ENCODE measurements around the gene PSMB4.
A peak's percentile ranks its signal among the peaks of the same experiment; 100 is the strongest.

PSMB4 gene

DNA sequence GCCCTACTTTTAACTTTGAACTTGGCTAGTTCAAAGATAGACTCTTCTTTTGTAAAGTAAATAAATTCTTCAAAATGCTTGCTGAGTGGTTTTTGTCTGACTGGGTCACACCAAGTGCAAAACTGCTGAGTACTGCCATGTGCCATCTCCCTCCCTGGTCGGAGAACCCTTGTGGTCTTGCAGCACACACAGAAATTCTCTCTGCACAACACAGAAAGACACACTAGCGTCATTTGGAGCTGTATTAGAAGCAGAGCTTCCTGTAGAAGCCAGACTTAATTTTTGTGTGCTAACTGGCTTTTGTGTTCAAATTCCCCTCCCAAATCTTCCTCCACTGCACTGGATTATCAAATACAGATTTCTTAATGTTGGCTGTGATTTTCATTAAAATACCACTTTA lies 2.5 kb downstream of the PSMB4 start:
- no peaks in the 10 kb centered on the region for H3K27me3 ChIP-seq
- peak overlapping the region in 3 of 11 experiments; percentile 92 to 96 (median 92); a peak in 3 of 22 replicates for H3K4me2 ChIP-seq
- peaks cover 25 to 66% (median 53%) of the 10 kb centered on the region in 11 experiments; a peak in 20 of 22 replicates for H4K20me1 ChIP-seq
- H3K4me1 ChIP-seq: peaks cover 18 to 24% (median 21%) of the 10 kb centered on the region in 10 experiments
- no peak overlapping the region for H3K9ac ChIP-seq
- TF ChIP-seq Cebpa-rat (IDR thresholded peaks at IDR 0.05): no peak
- no peaks in the 10 kb centered on the region for H3K9me3 ChIP-seq (replicated peaks in 1 of 11)
- no peak overlapping the region for H3K27ac ChIP-seq
- peaks cover 61 to 69% (median 67%) of the 10 kb centered on the region in 11 experiments for H3K36me3 ChIP-seq
- no peak overlapping the region for H3K4me3 ChIP-seq

DNA sequence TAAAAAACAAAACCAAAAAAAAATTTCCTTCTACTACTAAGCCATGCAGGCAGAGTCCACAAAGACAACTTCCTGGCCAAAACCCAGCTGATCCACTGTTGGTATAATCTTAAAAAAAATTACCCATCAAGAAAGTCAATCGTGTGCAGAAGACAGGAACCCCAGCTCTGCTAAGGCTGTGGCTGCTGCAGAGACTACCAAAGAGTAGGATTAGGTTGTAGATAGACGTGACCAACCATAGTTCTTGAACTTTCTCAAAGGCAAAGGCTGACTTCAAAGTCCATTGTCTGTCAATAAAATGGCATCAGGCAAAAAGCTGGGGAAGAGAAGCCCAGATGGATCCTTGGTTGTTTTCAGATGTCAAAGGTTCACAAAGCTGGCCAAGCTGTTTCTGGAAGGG lies 3.4 kb downstream of the PSMB4 start:
- Histone ChIP-seq H3K36me3 (peaks cover 70 to 78% (median 77%) of the 10 kb centered on the region in 11 experiments), H4K20me1 (peaks cover 25 to 75% (median 53%) of the 10 kb centered on the region in 11 experiments; a peak in 20 of 22 replicates), H3K9me3 (replicated peaks in 1 of 11) (no peaks in the 10 kb centered on the region), H3K4me1 (peaks cover 18 to 24% (median 21%) of the 10 kb centered on the region in 10 experiments), H3K27me3 (no peaks in the 10 kb centered on the region), H3K4me3 (no peak overlapping the region), H3K27ac (no peak overlapping the region), H3K4me2 (no peak overlapping the region), H3K9ac (no peak overlapping the region)
- no peak for TF ChIP-seq Cebpa-rat (IDR thresholded peaks at IDR 0.05)

DNA sequence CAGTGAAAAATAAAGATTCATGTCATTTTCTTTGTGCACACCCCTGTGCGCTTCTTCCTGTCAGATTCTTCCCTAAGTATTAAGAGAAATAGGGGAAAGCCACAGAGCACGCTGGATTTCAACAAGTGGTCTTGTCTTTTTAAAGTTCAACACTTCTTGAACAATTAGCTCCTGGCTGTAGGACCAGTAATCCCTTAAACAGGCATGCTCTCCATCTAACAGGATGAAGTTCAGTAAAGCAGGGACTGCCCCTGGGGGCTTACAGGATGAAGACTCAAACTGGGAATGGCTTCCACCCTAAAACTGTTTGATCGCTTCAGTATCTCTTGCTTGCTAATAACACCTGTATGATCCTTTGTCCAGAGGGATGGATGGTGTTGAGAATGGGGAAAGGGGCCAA lies 4.2 kb downstream of the PSMB4 start:
- Histone ChIP-seq H3K36me3 (peaks cover 78 to 87% (median 85%) of the 10 kb centered on the region in 11 experiments), H3K4me2 (no peak overlapping the region), H3K9ac (no peak overlapping the region), H3K27me3 (no peaks in the 10 kb centered on the region), H3K27ac (no peak overlapping the region), H4K20me1 (peaks cover 25 to 75% (median 53%) of the 10 kb centered on the region in 11 experiments; a peak in 20 of 22 replicates), H3K9me3 (replicated peaks in 1 of 11) (no peaks in the 10 kb centered on the region), H3K4me1 (peaks cover 18 to 22% (median 20%) of the 10 kb centered on the region in 10 experiments), H3K4me3 (no peak overlapping the region)
- no peak for TF ChIP-seq Cebpa-rat (IDR thresholded peaks at IDR 0.05)

DNA sequence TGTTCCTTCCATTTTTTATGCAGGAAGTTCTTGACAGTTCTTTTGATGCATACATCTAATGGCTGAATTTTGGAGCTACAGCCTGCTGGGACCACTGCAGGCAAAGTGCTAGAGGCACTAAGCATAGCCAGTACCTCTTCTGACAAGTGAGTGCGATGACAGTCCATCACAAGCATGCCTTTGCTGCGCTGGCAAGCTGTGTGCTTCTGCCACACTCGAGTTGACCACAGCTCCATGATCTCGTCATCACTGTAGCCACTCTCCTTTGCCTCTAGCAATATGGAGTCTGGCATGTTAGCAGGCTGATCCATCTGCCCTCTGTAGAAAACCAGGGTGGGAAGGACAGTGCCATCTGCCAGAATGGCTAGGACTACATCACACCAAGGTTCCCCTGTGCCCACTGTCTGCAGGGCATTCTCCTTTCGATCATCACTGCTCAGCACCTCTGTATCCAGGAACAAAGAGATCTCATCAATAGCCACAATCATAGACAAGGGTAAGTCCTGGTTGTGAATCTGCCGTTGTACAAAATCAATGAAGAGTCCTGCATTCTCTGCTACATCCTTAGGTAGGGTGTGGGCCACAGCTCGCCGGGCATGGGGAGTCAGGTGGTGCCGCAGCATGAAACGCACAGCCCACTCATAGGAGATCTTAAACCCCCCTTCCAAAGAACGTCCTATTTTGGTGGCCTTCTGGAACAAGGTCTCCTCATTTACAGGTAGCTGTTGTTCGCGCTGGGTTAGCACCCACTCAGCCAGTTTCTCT lies 6.0 kb downstream of the PSMB4 start:
- Histone ChIP-seq H4K20me1 (peaks cover 17 to 67% (median 50%) of the 10 kb centered on the region in 11 experiments; a peak in 20 of 22 replicates), H3K4me1 (peaks cover 11 to 17% (median 15%) of the 10 kb centered on the region in 10 experiments), H3K4me2 (no peak overlapping the region), H3K27me3 (no peaks in the 10 kb centered on the region), H3K36me3 (peaks cover 95 to 100% (median 100%) of the 10 kb centered on the region in 11 experiments), H3K9me3 (replicated peaks in 1 of 11) (no peaks in the 10 kb centered on the region), H3K4me3 (no peak overlapping the region), H3K9ac (no peak overlapping the region), H3K27ac (no peak overlapping the region)
- no peak for TF ChIP-seq Cebpa-rat (IDR thresholded peaks at IDR 0.05)

DNA sequence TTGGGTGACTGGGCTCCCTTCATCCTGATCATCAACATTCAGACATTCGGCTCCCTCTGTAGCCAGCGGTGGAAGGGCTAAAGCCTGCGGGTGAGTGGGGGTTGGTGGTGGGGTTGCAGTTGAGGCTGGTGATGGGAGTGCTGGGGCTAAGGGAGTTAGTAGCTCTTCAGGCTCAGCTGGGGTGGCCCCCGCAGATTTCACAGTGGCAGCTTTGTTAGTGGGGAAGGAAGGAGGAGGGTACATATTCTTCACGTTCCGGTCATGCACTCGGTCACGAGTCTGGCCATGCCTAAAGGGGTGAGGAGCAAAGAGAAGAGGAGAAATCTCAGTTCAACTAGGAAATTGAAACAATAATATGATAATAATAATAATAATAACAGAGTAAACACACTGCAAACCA lies 6.8 kb downstream of the PSMB4 start:
- Histone ChIP-seq H3K27ac (no peak overlapping the region), H3K27me3 (no peaks in the 10 kb centered on the region)

DNA sequence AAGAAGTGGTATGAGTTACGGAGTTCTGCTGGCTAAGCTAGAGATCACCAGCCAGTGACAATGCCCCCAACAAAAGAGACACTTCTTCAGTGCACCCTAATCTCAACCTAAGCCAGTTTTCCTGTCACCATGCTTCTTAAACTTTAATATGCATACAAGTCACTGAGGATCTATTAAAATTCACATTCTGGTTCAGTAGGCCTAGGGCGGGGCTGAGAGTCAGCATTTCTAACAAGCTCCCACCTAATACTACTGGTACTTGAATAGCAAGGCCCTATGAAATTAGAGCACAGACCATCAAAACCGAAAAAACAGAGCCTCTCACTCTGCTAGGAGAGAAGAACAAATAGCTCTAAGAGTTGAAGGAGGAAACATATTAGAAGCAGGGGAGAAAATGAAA lies 7.9 kb downstream of the PSMB4 start:
- Histone ChIP-seq H4K20me1 (peaks cover 0 to 53% (median 34%) of the 10 kb centered on the region in 11 experiments; a peak in 16 of 22 replicates), H3K27me3 (no peaks in the 10 kb centered on the region), H3K4me1 (no peaks in the 10 kb centered on the region), H3K4me2 (no peak overlapping the region), H3K27ac (no peak overlapping the region), H3K9me3 (replicated peaks in 1 of 11) (no peaks in the 10 kb centered on the region), H3K36me3 (peaks cover 95 to 100% (median 100%) of the 10 kb centered on the region in 11 experiments), H3K9ac (no peak overlapping the region), H3K4me3 (no peak overlapping the region)
- TF ChIP-seq Cebpa-rat (IDR thresholded peaks at IDR 0.05): no peak

More for the DNA sequence above, 6.8 kb downstream of the PSMB4 start:
- TF ChIP-seq Cebpa-rat (IDR thresholded peaks at IDR 0.05): no peak
- H3K4me1 ChIP-seq: peaks cover 3 to 9% (median 7%) of the 10 kb centered on the region in 10 experiments; a peak in 19 of 20 replicates
- H3K36me3 ChIP-seq: peaks cover 95 to 100% (median 100%) of the 10 kb centered on the region in 11 experiments
- no peak overlapping the region for H3K4me3 ChIP-seq
- H3K9me3 ChIP-seq (replicated peaks in 1 of 11): no peaks in the 10 kb centered on the region
- H4K20me1 ChIP-seq: peaks cover 9 to 59% (median 42%) of the 10 kb centered on the region in 11 experiments; a peak in 19 of 22 replicates
- H3K4me2 ChIP-seq: no peak overlapping the region
- H3K9ac ChIP-seq: no peak overlapping the region

DNA sequence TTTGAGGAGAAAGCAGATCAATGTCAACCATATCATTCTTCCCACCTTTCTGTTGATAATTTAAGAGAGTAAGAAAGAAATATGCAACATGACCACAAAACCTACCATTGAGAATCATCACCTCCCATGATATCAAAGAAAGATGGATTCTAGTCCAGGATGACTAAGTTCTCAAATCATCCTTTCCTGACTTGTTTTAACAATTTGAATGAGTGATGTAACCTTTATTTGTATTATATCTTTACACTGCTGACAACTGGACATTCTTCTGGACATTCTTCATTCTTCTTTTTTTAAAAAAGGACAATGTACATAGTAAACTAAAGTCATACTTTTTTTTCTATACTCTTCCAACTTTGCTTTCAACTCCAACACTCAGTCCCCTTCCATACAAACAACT lies 9.5 kb downstream of the PSMB4 start:
- Histone ChIP-seq H3K4me3 (no peak overlapping the region), H3K4me2 (no peak overlapping the region), H3K36me3 (peaks cover 94 to 99% (median 98%) of the 10 kb centered on the region in 11 experiments), H3K9ac (no peak overlapping the region), H3K27me3 (no peaks in the 10 kb centered on the region), H3K9me3 (replicated peaks in 1 of 11) (no peaks in the 10 kb centered on the region), H3K27ac (no peak overlapping the region), H3K4me1 (no peaks in the 10 kb centered on the region), H4K20me1 (peaks cover 0 to 38% (median 20%) of the 10 kb centered on the region in 11 experiments; a peak in 15 of 22 replicates)
- no peak for TF ChIP-seq Cebpa-rat (IDR thresholded peaks at IDR 0.05)

DNA sequence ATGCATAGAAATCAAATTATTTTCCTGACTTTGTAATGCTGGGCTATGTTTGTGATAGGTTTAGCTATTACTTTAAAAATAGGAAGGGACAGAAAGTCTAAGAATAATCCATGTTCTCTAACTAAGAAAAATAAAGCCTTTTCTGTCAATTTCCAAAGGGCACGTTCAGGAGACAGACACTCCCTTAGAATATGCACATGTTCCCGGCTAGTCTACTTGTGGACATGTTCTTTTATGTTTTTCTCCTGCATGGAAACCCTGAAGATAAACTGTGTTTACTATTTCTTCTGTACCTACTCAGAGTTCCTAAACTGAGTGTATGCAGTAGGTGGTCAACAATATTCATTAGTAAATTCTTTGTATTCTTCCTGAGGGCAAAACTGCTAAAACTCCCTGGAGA lies 12.5 kb downstream of the PSMB4 start:
- Histone ChIP-seq H3K36me3 (peaks cover 97 to 99% (median 98%) of the 10 kb centered on the region in 11 experiments), H3K27ac (no peak overlapping the region), H3K9me3 (replicated peaks in 1 of 11) (no peaks in the 10 kb centered on the region), H3K4me2 (no peak overlapping the region), H4K20me1 (peaks cover 0 to 24% (median 0%) of the 10 kb centered on the region in 11 experiments; a peak in 4 of 22 replicates), H3K4me1 (no peaks in the 10 kb centered on the region), H3K9ac (no peak overlapping the region), H3K27me3 (no peaks in the 10 kb centered on the region), H3K4me3 (no peak overlapping the region)
- no peak for TF ChIP-seq Cebpa-rat (IDR thresholded peaks at IDR 0.05)

DNA sequence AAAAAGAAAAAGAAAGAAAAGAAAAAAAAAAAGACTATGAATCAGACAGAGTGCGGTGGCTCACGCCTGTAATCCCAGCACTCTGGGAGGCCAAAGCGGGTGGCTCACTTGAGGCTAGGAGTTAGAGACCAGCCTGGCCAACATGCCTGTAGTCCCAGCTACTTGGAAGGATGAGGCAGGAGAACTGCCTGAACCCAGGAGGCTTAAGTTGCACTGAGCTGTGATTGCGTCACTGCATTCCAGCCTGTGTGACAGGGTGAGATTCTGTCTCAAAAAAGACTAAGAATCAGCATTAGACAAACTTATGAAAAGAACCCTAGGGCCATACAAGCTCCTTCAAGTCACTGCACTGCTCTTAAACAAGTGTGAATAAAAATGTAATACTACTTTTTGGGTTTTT lies 16.9 kb downstream of the PSMB4 start:
- Histone ChIP-seq H3K4me2 (no peak overlapping the region), H3K27ac (no peak overlapping the region), H3K36me3 (peaks cover 94 to 99% (median 98%) of the 10 kb centered on the region in 11 experiments), H3K27me3 (no peaks in the 10 kb centered on the region), H4K20me1 (peaks cover 0 to 46% (median 5%) of the 10 kb centered on the region in 11 experiments; a peak in 8 of 22 replicates), H3K9me3 (replicated peaks in 1 of 11) (no peaks in the 10 kb centered on the region), H3K9ac (no peak overlapping the region), H3K4me1 (peaks cover 0 to 16% (median 13%) of the 10 kb centered on the region in 10 experiments; a peak in 13 of 20 replicates), H3K4me3 (no peak overlapping the region)
- 0 out of 22 replicates have a peak, but pooled peaks of 1 of the 11 experiments have one; percentile 44 for TF ChIP-seq Cebpa-rat (IDR thresholded peaks at IDR 0.05)
